Stimulated activated CD8-positive, alpha-beta memory T cell treated with anti-CD3 and anti-CD28 coated beads, Interleukin-7, amount 100 ng/mL, for 4 hours (primary cell): ENCODE results near the gene HOXB1.

ENCODE experiments used
- DNase-seq, 2 donors: peaks; one replicate each; pipeline ENCODE4 v3.0.0-alpha.2; 2020; ENCODE audit warnings: low read depth in 2 of 2

The HOXB1 gene

DNA sequence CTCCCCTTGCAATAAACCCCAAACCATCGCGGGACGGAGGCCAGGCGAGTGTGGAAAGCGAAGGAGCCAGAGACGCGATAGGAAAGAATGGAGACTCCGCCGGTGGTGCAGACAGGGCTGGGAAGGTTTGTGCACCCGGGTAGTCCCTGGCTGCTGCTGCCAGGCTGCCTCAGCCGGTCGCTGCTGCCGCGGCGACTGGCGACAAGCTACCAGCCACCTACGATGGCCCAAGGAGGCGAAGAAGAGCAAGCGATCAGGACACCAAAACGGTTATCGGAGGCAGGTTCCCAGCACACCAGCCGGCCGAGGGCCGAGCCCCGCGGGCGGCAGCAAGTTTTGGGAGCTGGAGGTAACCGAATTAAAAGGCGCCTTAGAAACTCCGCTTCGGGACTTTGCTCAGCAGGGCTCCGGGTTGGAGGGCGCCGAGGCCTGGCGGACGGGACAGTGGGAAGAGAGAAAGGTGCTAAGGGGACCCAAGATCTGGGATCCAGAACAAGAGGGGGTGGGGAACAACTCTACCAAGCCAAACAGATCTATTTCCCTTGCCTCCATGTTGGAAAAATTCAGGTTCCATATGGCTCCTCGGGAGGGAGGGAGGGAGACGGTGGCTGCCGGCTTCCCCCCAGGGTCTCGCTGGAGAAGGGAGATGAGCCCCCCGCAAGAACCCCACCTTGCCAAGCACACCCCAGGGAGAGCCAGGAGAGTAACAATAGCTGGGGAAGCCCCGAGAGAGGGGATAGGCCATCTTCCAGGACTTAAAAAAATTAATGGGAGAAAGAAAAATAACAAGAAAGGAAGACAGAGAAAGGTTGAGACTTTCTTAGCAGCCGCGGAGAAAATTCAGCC lies 23.8 kb upstream of the HOXB1 start:
- no peak for DNase-seq

GRCh38 chr17:48553826-48554225 lies 23.0 kb upstream of the HOXB1 start:
- no peak for DNase-seq

GRCh38 chr17:48553190-48553547 lies 22.4 kb upstream of the HOXB1 start:
- no peak for DNase-seq

GRCh38 chr17:48552466-48553189 lies 21.8 kb upstream of the HOXB1 start:
- DNase-seq: no peak

- no peak for DNase-seq
Measured at GRCh38 chr17:48551596-48552465, 21.0 kb upstream of the HOXB1 start.

DNA sequence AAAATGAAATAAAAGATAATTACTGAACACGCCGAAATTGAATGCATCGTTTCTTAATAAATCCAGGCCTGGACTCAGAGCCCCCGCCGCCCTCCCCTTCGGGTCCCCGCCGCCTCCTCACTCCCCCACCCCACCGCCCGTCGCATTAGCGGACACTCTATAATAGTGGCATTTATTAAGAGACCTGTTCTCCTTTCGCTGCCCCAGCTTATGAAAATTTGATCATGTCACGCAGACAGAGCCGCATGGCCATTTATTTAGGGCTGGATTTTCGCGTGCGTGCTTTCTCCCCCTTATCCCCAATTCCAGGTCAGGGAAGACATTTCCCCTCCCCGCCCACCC lies 20.4 kb upstream of the HOXB1 start:
- DNase-seq: no peak

DNA sequence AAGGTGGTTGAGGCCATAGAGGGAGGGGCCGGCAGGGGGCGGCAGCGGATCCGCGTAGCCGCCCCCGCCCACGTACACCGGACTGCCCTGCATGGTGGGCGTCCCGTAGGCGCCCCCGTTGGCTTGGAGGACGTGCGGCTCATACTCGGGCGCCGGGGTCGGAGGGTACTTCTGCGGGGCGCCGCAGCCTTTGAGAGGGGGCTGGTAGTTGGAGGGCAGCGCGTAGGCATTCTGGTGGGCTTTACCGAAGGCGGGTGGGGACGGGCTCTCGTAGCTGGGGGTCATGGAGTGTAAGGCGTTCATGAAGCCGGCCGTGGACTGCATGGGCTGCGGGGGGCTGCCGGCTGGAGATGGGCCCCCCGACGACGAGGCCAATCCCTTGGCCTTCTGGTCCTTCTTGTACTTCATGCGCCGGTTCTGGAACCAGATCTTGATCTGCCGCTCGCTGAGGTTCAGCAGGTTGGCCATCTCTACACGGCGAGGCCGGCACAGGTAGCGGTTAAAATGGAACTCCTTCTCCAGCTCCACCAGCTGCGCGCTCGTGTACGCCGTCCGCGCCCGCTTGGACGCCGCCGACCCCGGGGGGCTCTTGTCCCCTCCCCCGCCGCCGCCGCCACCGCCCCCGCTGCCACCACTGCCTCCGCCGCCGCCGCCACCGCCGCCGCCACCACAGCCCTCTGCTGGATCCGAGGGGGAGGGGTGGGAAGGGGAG lies 19.8 kb upstream of the HOXB1 start:
- no peak for DNase-seq

- DNase-seq: no peak
Measured at GRCh38 chr17:48549914-48550501, 19.2 kb upstream of the HOXB1 start.

- no peak for DNase-seq
Measured at GRCh38 chr17:48549281-48549630, 18.4 kb upstream of the HOXB1 start.

DNA sequence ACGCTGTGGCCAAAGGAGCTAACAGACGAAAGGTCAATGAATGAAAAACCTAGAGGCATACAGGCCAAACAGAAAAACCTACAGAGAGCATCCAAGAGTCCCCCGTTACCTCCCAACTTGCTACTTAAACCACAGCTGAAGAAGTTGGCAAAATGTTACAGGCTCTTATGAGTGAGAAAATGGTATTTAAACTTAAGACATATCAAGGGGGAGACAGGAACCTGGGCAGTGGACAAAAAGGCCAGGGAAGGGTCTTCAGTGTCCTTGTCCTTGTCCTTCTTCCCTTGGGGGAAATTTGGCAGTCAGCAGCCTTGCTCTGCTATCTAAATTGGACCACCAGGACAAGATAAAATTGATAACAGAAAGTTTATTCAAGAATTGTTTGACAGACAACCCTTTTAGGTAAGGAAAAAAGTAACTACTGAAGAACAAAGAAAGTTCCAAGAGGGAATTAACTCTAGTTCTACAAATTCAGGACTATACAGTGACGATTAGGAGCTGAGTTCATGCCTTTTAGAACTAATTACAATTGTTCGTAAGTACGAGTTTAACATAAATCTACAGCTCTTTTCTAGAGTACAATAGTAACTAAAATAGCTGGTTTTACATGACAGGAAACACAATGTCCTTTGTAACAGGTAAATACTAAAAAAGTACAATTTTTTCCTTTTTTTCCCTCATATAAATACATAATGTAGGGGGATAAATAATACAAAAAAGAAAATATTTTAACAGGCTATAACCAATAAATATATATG lies 17.9 kb upstream of the HOXB1 start:
- no peak for DNase-seq

- DNase-seq: no peak
Measured at GRCh38 chr17:48547808-48548522, 17.2 kb upstream of the HOXB1 start.

GRCh38 chr17:48546924-48547807 lies 16.4 kb upstream of the HOXB1 start:
- no peak for DNase-seq

GRCh38 chr17:48546137-48546923 lies 15.5 kb upstream of the HOXB1 start:
- DNase-seq: no peak

- no peak for DNase-seq
Measured at GRCh38 chr17:48545539-48545938, 14.7 kb upstream of the HOXB1 start.

DNA sequence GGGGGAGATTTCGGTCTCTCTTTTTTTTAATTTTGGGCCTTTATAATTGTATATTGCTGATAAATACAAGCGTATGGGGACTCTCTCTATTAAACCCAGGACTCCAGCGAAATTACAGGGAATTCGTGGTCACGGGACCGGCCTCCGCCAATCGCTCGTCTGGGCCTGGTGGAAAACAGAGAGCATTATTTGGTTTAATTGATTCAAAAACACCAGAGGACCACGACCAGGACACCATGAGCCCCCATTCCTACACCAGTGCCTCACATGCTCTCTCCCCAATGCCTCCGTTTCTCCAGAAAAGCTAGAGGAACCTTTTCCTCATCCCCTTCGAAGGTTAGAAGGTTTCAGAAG lies 14.2 kb upstream of the HOXB1 start, which contains the start of gene HOXB2:
Gene HOXB2 (minus strand): TSS at position 88 of the 354 bp plus-strand sequence. CDS start 198 bp downstream, outside the sequence.
- DNase-seq: no peak

DNA sequence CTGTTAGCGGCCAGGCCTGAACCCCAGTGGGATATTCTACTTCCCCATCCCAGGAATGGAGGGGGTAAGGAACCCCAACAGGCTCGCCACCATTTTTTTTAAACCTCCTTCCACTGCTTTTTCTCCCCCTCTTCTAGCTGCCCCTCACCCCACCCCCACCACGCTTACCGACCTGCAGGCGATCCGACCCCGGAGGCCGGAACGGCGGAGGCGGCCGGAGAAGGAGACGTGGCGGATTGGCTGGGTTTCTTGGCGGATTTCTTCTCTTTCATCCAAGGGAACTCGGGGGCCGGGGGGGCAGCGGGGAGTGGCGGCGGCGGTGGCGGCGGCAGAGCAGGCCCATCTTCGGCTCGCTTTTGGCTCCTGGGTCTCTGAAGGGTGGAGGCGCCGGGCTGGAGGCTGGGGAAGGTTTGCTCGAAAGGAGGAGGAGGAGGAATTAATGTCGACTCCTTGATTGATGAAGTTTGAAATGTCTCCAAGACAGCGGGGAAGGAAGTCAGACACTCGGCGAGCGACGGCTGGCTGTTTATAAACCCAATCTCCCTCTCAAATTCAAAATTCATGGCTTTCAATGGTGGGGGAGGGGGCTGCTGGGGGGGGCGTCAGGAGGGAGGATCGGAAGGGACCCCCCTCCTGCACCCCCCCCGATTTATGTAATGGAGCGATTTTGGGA lies 13.7 kb upstream of the HOXB1 start:
- DNase-seq: no peak

- no peak for DNase-seq
Measured at GRCh38 chr17:48543854-48544348, 13.1 kb upstream of the HOXB1 start.
